ENCODE measurements around the gene SPINT2. TPM values are rescaled to one million over a fixed set of nuclear protein-coding genes. Genes with fewer than 3 reads are reported as not detected.
"Not testable (repeated sequence)": the region's sequence is repeated elsewhere in the genome, so short reads cannot be mapped to it uniquely, and the experiment has no call there.

SPINT2 gene
- total RNA-seq, 2 donors from 2014 or later = 11.1 to 52.7 TPM

- Histone ChIP-seq H3K27ac (no peak overlapping the region), H3K27me3 (no peaks in the 10 kb centered on the region), H3K4me3 (no peak overlapping the region), H3K36me3 (no peaks in the 10 kb centered on the region), H3K9me3 (no peaks in the 10 kb centered on the region), H3K4me1 (peaks cover 0 to 13% of the 10 kb centered on the region in 2 donors)
- TF ChIP-seq CTCF (IDR thresholded peaks at IDR 0.05) = no peak
- DNase-seq (ENCODE audit: low spot score) = no peak
Measured at GRCh38 chr19:38333245-38333644, 68.9 kb downstream of the SPINT2 start.

- TF ChIP-seq CTCF (IDR thresholded peaks at IDR 0.05) = no peak
Measured at GRCh38 chr19:38335949-38336637, 71.7 kb downstream of the SPINT2 start.

GRCh38 chr19:38336638-38337359 lies 72.4 kb downstream of the SPINT2 start:
- Histone ChIP-seq H3K27me3 (no peaks in the 10 kb centered on the region), H3K27ac (peak overlapping the region; percentile 98 to 99), H3K36me3 (no peaks in the 10 kb centered on the region), H3K9me3 (no peaks in the 10 kb centered on the region), H3K4me1 (peaks cover 0 to 13% of the 10 kb centered on the region in 2 donors), H3K4me3 (peak overlapping the region; percentile 64 to 80)
- TF ChIP-seq CTCF (IDR thresholded peaks at IDR 0.05) = no peak
- DNase-seq (ENCODE audit: low spot score) = peak; percentile 95

More at GRCh38 chr19:38335949-38336637, 71.7 kb downstream of the SPINT2 start:
- peak; percentile 97 for DNase-seq (ENCODE audit: low spot score)
- Histone ChIP-seq H3K27me3 (no peaks in the 10 kb centered on the region), H3K4me3 (peak overlapping the region; percentile 64 to 80), H3K9me3 (no peaks in the 10 kb centered on the region), H3K4me1 (peaks cover 0 to 13% of the 10 kb centered on the region in 2 donors), H3K27ac (peak overlapping the region; percentile 98 to 99), H3K36me3 (no peaks in the 10 kb centered on the region)

GRCh38 chr19:38337360-38337653 lies 72.9 kb downstream of the SPINT2 start:
- no peak for TF ChIP-seq CTCF (IDR thresholded peaks at IDR 0.05)
- Histone ChIP-seq H3K27ac (peak overlapping the region; percentile 98 to 99), H3K36me3 (no peaks in the 10 kb centered on the region), H3K9me3 (no peaks in the 10 kb centered on the region), H3K4me3 (peak overlapping the region; percentile 64 to 80), H3K4me1 (peaks cover 0 to 13% of the 10 kb centered on the region in 2 donors), H3K27me3 (no peaks in the 10 kb centered on the region)
- no peak for DNase-seq (ENCODE audit: low spot score)

- H3K9me3 ChIP-seq; H3K27me3 ChIP-seq; H3K27ac ChIP-seq; H3K36me3 ChIP-seq; H3K4me3 ChIP-seq; DNase-seq (ENCODE audit: low spot score): not testable (repeated sequence)
- H3K4me1 ChIP-seq = peaks cover 0 to 13% of the 10 kb centered on the region in 2 donors
Measured at GRCh38 chr19:38339011-38339410, 74.6 kb downstream of the SPINT2 start.

- TF ChIP-seq CTCF (IDR thresholded peaks at IDR 0.05) = no peak
- H3K4me1 ChIP-seq = peaks cover 0 to 8% of the 10 kb centered on the region in 2 donors
- no peak overlapping the region for H3K4me3 ChIP-seq
- no peaks in the 10 kb centered on the region for H3K27me3 ChIP-seq
- no peaks in the 10 kb centered on the region for H3K9me3 ChIP-seq
- H3K27ac ChIP-seq = no peak overlapping the region
- no peaks in the 10 kb centered on the region for H3K36me3 ChIP-seq
- no peak for DNase-seq (ENCODE audit: low spot score)
Measured at GRCh38 chr19:38340927-38341326, 76.6 kb downstream of the SPINT2 start.

Other genes with a start within 250 kb of the SPINT2 start
- not detected for gene DPF1, start 40.4 kb upstream of the SPINT2 start, total RNA-seq
- gene PPP1R14A, start 8.2 kb upstream of the SPINT2 start, total RNA-seq = 10 to 100 TPM; 28.0 to 30.0 TPM
- 10 to 100 TPM; 18.9 to 48.6 TPM for gene C19orf33, start 39.7 kb downstream of the SPINT2 start, total RNA-seq
- gene YIF1B, start 51.4 kb downstream of the SPINT2 start, total RNA-seq = 10 to 100 TPM; 20.1 to 26.9 TPM
- 1 to 10 TPM; 1.3 to 3.8 TPM for gene KCNK6, start 55.3 kb downstream of the SPINT2 start, total RNA-seq
- 1 to 10 TPM in 1 of 2 donors, under 1 TPM in 1; 0.22 to 2.7 TPM for gene CATSPERG, start 71.3 kb downstream of the SPINT2 start, total RNA-seq
- 100 to 1,000 TPM; 403 to 603 TPM for gene PSMD8, start 110.0 kb downstream of the SPINT2 start, total RNA-seq
- 1 to 10 TPM in 1 of 2 donors, under 1 TPM in 1; 0.37 to 1.3 TPM for gene GGN, start 123.5 kb downstream of the SPINT2 start, total RNA-seq
- gene SPRED3, start 124.1 kb downstream of the SPINT2 start, total RNA-seq = under 1 TPM; 0.56 to 0.67 TPM
- gene FAM98C, start 138.5 kb downstream of the SPINT2 start, total RNA-seq = 10 to 100 TPM; 11.9 to 19.8 TPM
- gene RASGRP4, start 161.6 kb downstream of the SPINT2 start, total RNA-seq = 1 to 10 TPM; 1.1 to 2.9 TPM
- gene RYR1, start 169.1 kb downstream of the SPINT2 start, total RNA-seq = 1 to 10 TPM in 1 of 2 donors, under 1 TPM in 1; 0.33 to 1.7 TPM